ENCODE results near the gene BPIFB1.
A peak's percentile ranks its signal among the peaks of the same experiment; 100 is the strongest.

The BPIFB1 gene

DNA sequence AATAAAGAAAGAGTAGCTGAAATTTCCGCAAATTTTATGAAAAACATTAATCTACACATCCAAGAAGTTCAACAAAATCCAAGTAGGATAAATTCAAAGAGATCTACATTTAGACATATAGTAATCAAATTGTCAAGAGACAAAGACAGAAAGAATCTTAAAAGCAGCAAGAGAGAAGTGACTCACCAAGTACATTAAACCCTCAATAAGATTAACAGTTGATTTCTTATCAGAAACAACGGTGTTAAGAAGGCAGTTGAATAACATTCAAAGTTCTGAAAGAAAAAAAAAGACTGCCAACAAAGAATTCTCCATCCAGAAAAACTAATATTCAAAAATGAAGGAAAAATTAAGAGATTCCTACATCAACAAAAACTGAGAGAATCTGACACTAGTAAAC is 28.0 kb upstream of the BPIFB1 start:
- Histone ChIP-seq H3K36me3 (ENCODE audit: control insufficient read depth, insufficient read depth, low read length) (no peaks in the 10 kb centered on the region), H3K79me2 (no peaks in the 10 kb centered on the region), H3K9me3 (ENCODE audit: control insufficient read depth, low read length) (no peaks in the 10 kb centered on the region), H3K4me3 (ENCODE audit: low read depth, low read length) (no peak overlapping the region), H3K27me3 (ENCODE audit: control insufficient read depth, insufficient read depth, low read length) (no peaks in the 10 kb centered on the region), H3K4me1 (peaks cover 3% of the 10 kb centered on the region), H3K4me2 (ENCODE audit: low read length) (no peak overlapping the region), H2AFZ (no peak overlapping the region), H3K9ac (no peak overlapping the region), H3K27ac (no peak overlapping the region)
- TF ChIP-seq, protein P1, sequence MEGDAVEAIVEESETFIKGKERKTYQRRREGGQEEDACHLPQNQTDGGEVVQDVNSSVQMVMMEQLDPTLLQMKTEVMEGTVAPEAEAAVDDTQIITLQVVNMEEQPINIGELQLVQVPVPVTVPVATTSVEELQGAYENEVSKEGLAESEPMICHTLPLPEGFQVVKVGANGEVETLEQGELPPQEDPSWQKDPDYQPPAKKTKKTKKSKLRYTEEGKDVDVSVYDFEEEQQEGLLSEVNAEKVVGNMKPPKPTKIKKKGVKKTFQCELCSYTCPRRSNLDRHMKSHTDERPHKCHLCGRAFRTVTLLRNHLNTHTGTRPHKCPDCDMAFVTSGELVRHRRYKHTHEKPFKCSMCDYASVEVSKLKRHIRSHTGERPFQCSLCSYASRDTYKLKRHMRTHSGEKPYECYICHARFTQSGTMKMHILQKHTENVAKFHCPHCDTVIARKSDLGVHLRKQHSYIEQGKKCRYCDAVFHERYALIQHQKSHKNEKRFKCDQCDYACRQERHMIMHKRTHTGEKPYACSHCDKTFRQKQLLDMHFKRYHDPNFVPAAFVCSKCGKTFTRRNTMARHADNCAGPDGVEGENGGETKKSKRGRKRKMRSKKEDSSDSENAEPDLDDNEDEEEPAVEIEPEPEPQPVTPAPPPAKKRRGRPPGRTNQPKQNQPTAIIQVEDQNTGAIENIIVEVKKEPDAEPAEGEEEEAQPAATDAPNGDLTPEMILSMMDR (IDR thresholded peaks at IDR 0.05): no peak

DNA sequence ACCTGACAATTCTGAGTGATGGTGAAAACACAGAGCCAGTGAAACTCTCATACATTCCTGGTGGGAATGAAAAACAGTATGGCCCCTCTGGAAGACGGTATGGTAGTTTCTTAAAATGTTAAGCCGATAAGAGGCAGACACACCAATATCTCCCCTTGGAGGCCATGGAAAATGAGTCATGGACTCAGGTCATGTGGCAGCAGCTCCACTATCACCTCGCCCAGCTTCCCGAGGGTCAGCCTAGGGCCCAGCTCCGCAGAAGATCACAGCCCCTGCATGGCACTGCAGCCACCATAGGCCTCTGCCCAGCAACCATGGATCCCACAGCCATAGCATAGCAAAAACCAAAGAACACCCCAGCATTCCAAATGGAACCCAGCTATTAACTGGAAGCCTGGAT is 25.8 kb upstream of the BPIFB1 start:
- no peaks in the 10 kb centered on the region for H3K27me3 ChIP-seq (ENCODE audit: control insufficient read depth, insufficient read depth, low read length)
- no peaks in the 10 kb centered on the region for H3K36me3 ChIP-seq (ENCODE audit: control insufficient read depth, insufficient read depth, low read length)
- H2AFZ ChIP-seq: no peak overlapping the region
- peaks cover 3% of the 10 kb centered on the region for H3K4me1 ChIP-seq
- no peaks in the 10 kb centered on the region for H3K9me3 ChIP-seq (ENCODE audit: control insufficient read depth, low read length)
- no peak overlapping the region for H3K4me2 ChIP-seq (ENCODE audit: low read length)
- TF ChIP-seq, protein P1 (IDR thresholded peaks at IDR 0.05): no peak
- no peak overlapping the region for H3K9ac ChIP-seq
- no peaks in the 10 kb centered on the region for H3K79me2 ChIP-seq
- H3K27ac ChIP-seq: no peak overlapping the region
- H3K4me3 ChIP-seq (ENCODE audit: low read depth, low read length): no peak overlapping the region

DNA sequence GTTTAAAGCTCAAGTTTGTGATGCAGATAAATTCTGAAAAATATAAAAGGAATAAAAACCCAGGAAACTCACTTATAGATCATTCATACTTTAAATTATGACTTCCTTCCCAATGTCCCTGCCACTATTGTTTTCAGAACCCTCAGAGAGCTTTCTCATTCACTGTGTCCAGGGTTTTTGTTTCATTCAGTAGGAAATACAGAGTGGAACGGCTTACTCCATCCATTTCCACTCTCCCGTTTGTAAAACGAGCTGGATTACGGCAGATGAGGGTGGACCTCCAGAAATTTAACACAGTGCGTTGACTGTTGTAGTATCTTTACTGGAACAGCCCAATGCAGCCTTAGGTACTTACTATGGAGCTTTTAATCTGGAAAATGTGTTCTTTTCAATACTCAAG is 23.6 kb upstream of the BPIFB1 start:
- H3K27ac ChIP-seq: no peak overlapping the region
- no peak overlapping the region for H3K9ac ChIP-seq
- TF ChIP-seq, protein P1 (IDR thresholded peaks at IDR 0.05): no peak
- no peak overlapping the region for H2AFZ ChIP-seq
- H3K9me3 ChIP-seq (ENCODE audit: control insufficient read depth, low read length): no peaks in the 10 kb centered on the region
- H3K27me3 ChIP-seq (ENCODE audit: control insufficient read depth, insufficient read depth, low read length): no peaks in the 10 kb centered on the region
- H3K79me2 ChIP-seq: no peaks in the 10 kb centered on the region
- no peak overlapping the region for H3K4me2 ChIP-seq (ENCODE audit: low read length)
- H3K4me3 ChIP-seq (ENCODE audit: low read depth, low read length): no peak overlapping the region
- H3K36me3 ChIP-seq (ENCODE audit: control insufficient read depth, insufficient read depth, low read length): no peaks in the 10 kb centered on the region
- H3K4me1 ChIP-seq: peaks cover 7% of the 10 kb centered on the region

DNA sequence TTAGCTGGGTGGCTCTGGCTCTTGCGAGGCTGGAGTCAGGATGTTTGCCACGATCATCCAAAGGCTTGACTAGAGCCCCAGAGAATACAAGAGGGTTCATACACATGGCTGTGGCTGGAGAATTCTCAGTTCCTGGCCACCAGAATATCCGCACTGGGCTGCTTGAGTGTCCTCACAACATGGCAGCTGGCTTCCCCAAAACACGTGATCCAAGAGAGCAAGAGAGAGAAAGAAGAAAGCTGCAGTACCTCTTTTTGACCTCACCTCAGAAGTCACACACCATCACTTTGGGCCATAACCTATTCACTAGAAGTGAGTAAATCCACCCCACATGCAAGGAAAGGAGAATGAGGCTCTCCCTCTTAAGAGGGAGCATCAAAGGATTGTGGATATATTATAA is 21.5 kb upstream of the BPIFB1 start:
- no peak overlapping the region for H3K27ac ChIP-seq
- no peaks in the 10 kb centered on the region for H3K27me3 ChIP-seq (ENCODE audit: control insufficient read depth, insufficient read depth, low read length)
- H3K9me3 ChIP-seq (ENCODE audit: control insufficient read depth, low read length): no peaks in the 10 kb centered on the region
- peaks cover 7% of the 10 kb centered on the region for H3K4me1 ChIP-seq
- H3K36me3 ChIP-seq (ENCODE audit: control insufficient read depth, insufficient read depth, low read length): no peaks in the 10 kb centered on the region
- H3K9ac ChIP-seq: no peak overlapping the region
- TF ChIP-seq, protein P1 (IDR thresholded peaks at IDR 0.05): no peak
- H3K79me2 ChIP-seq: no peaks in the 10 kb centered on the region
- H2AFZ ChIP-seq: peak overlapping the region; percentile 56
- H3K4me3 ChIP-seq (ENCODE audit: low read depth, low read length): no peak overlapping the region
- H3K4me2 ChIP-seq (ENCODE audit: low read length): no peak overlapping the region

DNA sequence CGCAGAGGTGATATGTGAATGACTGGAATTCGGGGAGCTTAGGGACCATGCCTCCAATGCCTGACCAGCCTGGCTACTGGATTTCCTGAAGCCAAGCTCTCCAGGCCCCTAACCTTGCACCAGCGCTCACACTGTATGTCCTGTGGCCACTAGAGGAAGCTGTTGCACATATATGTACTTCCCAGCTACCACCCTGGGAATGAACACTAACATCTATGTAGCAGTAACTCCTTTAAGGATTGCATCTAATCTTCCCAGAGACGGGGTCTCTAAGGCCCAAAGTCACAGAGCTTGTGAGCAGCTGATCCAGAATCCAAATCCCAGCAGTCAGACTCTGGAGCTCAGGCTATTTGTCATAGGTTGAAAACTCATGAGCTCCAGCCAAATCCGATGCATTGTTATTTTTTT is 20.4 kb upstream of the BPIFB1 start:
- H3K4me3 ChIP-seq (ENCODE audit: low read depth, low read length): no peak overlapping the region
- TF ChIP-seq, protein P1 (IDR thresholded peaks at IDR 0.05): peak; percentile 91
- no peak overlapping the region for H3K4me2 ChIP-seq (ENCODE audit: low read length)
- H2AFZ ChIP-seq: peak overlapping the region; percentile 30
- peaks cover 7% of the 10 kb centered on the region for H3K4me1 ChIP-seq
- H3K79me2 ChIP-seq: no peaks in the 10 kb centered on the region
- no peak overlapping the region for H3K27ac ChIP-seq
- no peak overlapping the region for H3K9ac ChIP-seq
- H3K9me3 ChIP-seq (ENCODE audit: control insufficient read depth, low read length): no peaks in the 10 kb centered on the region
- no peaks in the 10 kb centered on the region for H3K27me3 ChIP-seq (ENCODE audit: control insufficient read depth, insufficient read depth, low read length)
- H3K36me3 ChIP-seq (ENCODE audit: control insufficient read depth, insufficient read depth, low read length): no peaks in the 10 kb centered on the region
